Hepatocyte (in vitro differentiated cells): ENCODE results near the gene GBP3. TPM values are rescaled to one million over a fixed set of nuclear protein-coding genes. Genes with fewer than 3 reads are reported as not detected.

ENCODE experiments used
- DNase-seq: peaks from one replicate; pipeline ENCODE4 v3.0.0-alpha.2; 2016; ENCODE audit warnings: low spot score
- H2AFZ ChIP-seq: fragments of 200-600 bp; sonication (generic); 2 replicates; pipeline ENCODE4 v1.6.0; 2016; ENCODE audit warnings: antibody characterized with exemption, mild to moderate bottlenecking
- H3K27ac ChIP-seq: fragments of 200-600 bp; sonication (generic); 2 replicates; pipeline ENCODE4 v1.5.1; 2016; ENCODE audit warnings: mild to moderate bottlenecking
- H3K27me3 ChIP-seq: fragments of 200-600 bp; sonication (generic); 2 replicates; pipeline ENCODE4 v1.6.1; 2016
- H3K36me3 ChIP-seq: fragments of 200-600 bp; sonication (generic); replicated peaks from 2 replicates; pipeline ENCODE4 v1.5.1; 2016; ENCODE audit warnings: low read depth; ENCODE audit not compliant: insufficient read depth
- H3K4me1 ChIP-seq: fragments of 200-600 bp; sonication (generic); 2 replicates; pipeline ENCODE4 v1.5.1; 2016; ENCODE audit warnings: mild to moderate bottlenecking, moderate library complexity; ENCODE audit not compliant: insufficient read depth
- H3K4me2 ChIP-seq: fragments of 200-600 bp; sonication (generic); 2 replicates; pipeline ENCODE4 v1.6.0; 2016
- H3K4me3 ChIP-seq: fragments of 200-600 bp; sonication (generic); 2 replicates; pipeline ENCODE4 v1.5.1; 2016; ENCODE audit warnings: mild to moderate bottlenecking
- H3K79me2 ChIP-seq: fragments of 200-600 bp; sonication (generic); 2 replicates; pipeline ENCODE4 v1.6.0; 2017; ENCODE audit warnings: mild to moderate bottlenecking
- H3K9me2 ChIP-seq: fragments of 200-600 bp; sonication (generic); replicated peaks from 2 replicates; pipeline ENCODE4 v1.6.0; 2017; ENCODE audit warnings: mild to moderate bottlenecking; ENCODE audit not compliant: insufficient read depth
- H3K9me3 ChIP-seq: fragments of 200-600 bp; sonication (generic); 2 replicates; pipeline ENCODE4 v1.5.1; 2016; ENCODE audit warnings: low read depth, mild to moderate bottlenecking
- H4K20me1 ChIP-seq: fragments of 200-600 bp; sonication (generic); 2 replicates; pipeline ENCODE4 v1.6.0; 2016; ENCODE audit warnings: mild to moderate bottlenecking; ENCODE audit not compliant: insufficient read depth, poor library complexity, severe bottlenecking
- CTCF ChIP-seq: fragments of 200-600 bp; sonication (generic); IDR thresholded peaks from 2 replicates; pipeline ENCODE4 v1.5.1; 2016; ENCODE audit warnings: antibody characterized with exemption, mild to moderate bottlenecking; ENCODE audit not compliant: poor library complexity
- EZH2 ChIP-seq: fragments of 200-600 bp; sonication (generic); IDR thresholded peaks from 2 replicates; pipeline ENCODE4 v1.6.1; 2016; ENCODE audit warnings: antibody characterized with exemption, mild to moderate bottlenecking, borderline replicate concordance
- EZH2phosphoT487 ChIP-seq: fragments of 200-600 bp; sonication (generic); IDR thresholded peaks from one replicate; pipeline ENCODE4 v1.6.1; 2018; ENCODE audit warnings: antibody characterized with exemption, mild to moderate bottlenecking, low read depth, moderate library complexity; ENCODE audit not compliant: unreplicated experiment, severe bottlenecking
- WGBS: methylation state at CpG from one replicate; pipeline ENCODE4 v1.1.6; 2016; ENCODE audit warnings: low lambda C conversion rate; ENCODE audit errors: missing lambda C conversion rate; 5-methylcytosine and 5-hydroxymethylcytosine counted together
- polyA plus RNA-seq: library from polyadenylated mRNA; unstranded; fragments of >200 nt; fragmentation: Nextera tagmentation; extraction: Ambion mirVana; gene quantifications from 2 replicates; pipeline ENCODE4 v1.2.1, GENCODE V29; 2016
- total RNA-seq: library from RNA; depleted of rRNA; stranded (reverse); fragments of >200 nt; gene quantifications from 2 replicates; pipeline ENCODE4 v1.2.3, GENCODE V29; 2014

The GBP3 gene
- total and polyA plus RNA-seq, 2 experiments from 2014 or later = 5.4 to 12.0 TPM

GRCh38 chr1:89001510-89001909 lies 21.2 kb downstream of the GBP3 start:
- H2AFZ ChIP-seq = no peak overlapping the region

GRCh38 chr1:88998716-88999115 lies 23.9 kb downstream of the GBP3 start:
- no peak overlapping the region for H3K4me3 ChIP-seq
- no peaks in the 10 kb centered on the region for H3K36me3 ChIP-seq
- H4K20me1 ChIP-seq = no peaks in the 10 kb centered on the region
- H3K9me2 ChIP-seq = no peaks in the 10 kb centered on the region
- no peak for TF ChIP-seq EZH2
- peak; percentile 58 for TF ChIP-seq CTCF
- TF ChIP-seq EZH2phosphoT487 = no peak
- no peak overlapping the region for H3K27ac ChIP-seq
- H3K4me2 ChIP-seq = no peak overlapping the region
- WGBS = 0% methylated on average over 2 of the region's 2 CpGs
- no peaks in the 10 kb centered on the region for H3K79me2 ChIP-seq
- no peaks in the 10 kb centered on the region for H3K9me3 ChIP-seq
- H3K4me1 ChIP-seq = no peaks in the 10 kb centered on the region
- H2AFZ ChIP-seq = no peak overlapping the region
- DNase-seq = peak; percentile 75
- H3K27me3 ChIP-seq = no peaks in the 10 kb centered on the region

More at GRCh38 chr1:89001510-89001909, 21.2 kb downstream of the GBP3 start:
- no peaks in the 10 kb centered on the region for H3K9me2 ChIP-seq
- H3K4me1 ChIP-seq = no peaks in the 10 kb centered on the region
- H3K4me3 ChIP-seq = no peak overlapping the region
- no peaks in the 10 kb centered on the region for H3K9me3 ChIP-seq
- TF ChIP-seq EZH2phosphoT487 (no peak), EZH2 (no peak), CTCF (no peak)
- H3K79me2 ChIP-seq = no peaks in the 10 kb centered on the region
- H4K20me1 ChIP-seq = no peaks in the 10 kb centered on the region
- no peak overlapping the region for H3K4me2 ChIP-seq
- no peak overlapping the region for H3K27ac ChIP-seq
- H3K36me3 ChIP-seq = no peaks in the 10 kb centered on the region
- no peaks in the 10 kb centered on the region for H3K27me3 ChIP-seq
- no peak for DNase-seq

- Histone ChIP-seq H3K4me1 (peaks cover 14% of the 10 kb centered on the region), H3K9me2 (no peaks in the 10 kb centered on the region), H3K27me3 (no peaks in the 10 kb centered on the region), H3K9me3 (no peaks in the 10 kb centered on the region), H3K36me3 (no peaks in the 10 kb centered on the region), H3K79me2 (peaks cover 61% of the 10 kb centered on the region), H3K4me3 (no peak overlapping the region), H3K27ac (no peak overlapping the region), H2AFZ (no peak overlapping the region), H3K4me2 (peak overlapping the region; percentile 71), H4K20me1 (peaks cover 16% of the 10 kb centered on the region)
- DNase-seq = no peak
- TF ChIP-seq CTCF (no peak), EZH2 (no peak), EZH2phosphoT487 (no peak)
- WGBS = 95% methylated on average over 1 of the region's 1 CpG
Observed at GRCh38 chr1:88990426-88990825, 32.2 kb downstream of the GBP3 start.

GRCh38 chr1:88985692-88986091 lies 37.0 kb downstream of the GBP3 start:
- no peak for TF ChIP-seq EZH2
- TF ChIP-seq EZH2phosphoT487 = no peak
- TF ChIP-seq CTCF = no peak
- Histone ChIP-seq H3K79me2 (peaks cover 94% of the 10 kb centered on the region), H4K20me1 (peaks cover 28% of the 10 kb centered on the region), H3K9me3 (no peaks in the 10 kb centered on the region), H3K4me2 (peak overlapping the region; percentile 16), H3K27me3 (no peaks in the 10 kb centered on the region), H3K4me1 (peaks cover 23% of the 10 kb centered on the region), H3K9me2 (no peaks in the 10 kb centered on the region), H3K27ac (peak overlapping the region; percentile 81), H3K4me3 (no peak overlapping the region), H3K36me3 (no peaks in the 10 kb centered on the region), H2AFZ (no peak overlapping the region)
- WGBS = 81% methylated on average over 4 of the region's 4 CpGs
- no peak for DNase-seq
